ENCODE data around the gene DRC7. TPM values are rescaled to one million over a fixed set of nuclear protein-coding genes. Genes with fewer than 3 reads are reported as not detected.
"Not testable (repeated sequence)": the region's sequence is repeated elsewhere in the genome, so short reads cannot be mapped to it uniquely, and the experiment has no call there.

DRC7 gene
- total and polyA plus RNA-seq, 9 of the 15 experiments (the other 6 are each of a cell fraction or from before 2014, with no cell fraction given): 0.04 to 0.33 (median 0.12) TPM; not detected in 3

GRCh38 chr16:57779836-57780235 lies 85.2 kb downstream of the DRC7 start:
- DNase-seq (ENCODE audit: extremely low read depth in 1 of 4, low spot score in 3 of 4); H3K4me1 ChIP-seq (replicated peaks in 1 of 2; ENCODE audit: control insufficient read depth in 2 of 2, insufficient read depth in 2 of 2, low read length in 2 of 2); H3K79me2 ChIP-seq (ENCODE audit: control insufficient read depth, insufficient read depth, low read length); H3K27me3 ChIP-seq (ENCODE audit: control insufficient read depth in 2 of 2, insufficient read depth in 2 of 2, low read length in 2 of 2); H3K4me2 ChIP-seq (ENCODE audit: insufficient read depth, low read length); H3K4me3 ChIP-seq; H3K9ac ChIP-seq (ENCODE audit: insufficient read depth in 1 of 2, low read depth in 2 of 2, low read length in 2 of 2); ATAC-seq; CTCF ChIA-PET (ENCODE audit: low intra/inter-chr PET ratio); H3K9me3 ChIP-seq (replicated peaks; ENCODE audit: control insufficient read depth, insufficient read depth, low read depth, low read length); BruUV-seq (replicated peaks); H3K9me1 ChIP-seq (ENCODE audit: control insufficient read depth, insufficient read depth, low read length); H3K27ac ChIP-seq (ENCODE audit: extremely low read depth, low read depth, low read length); H4K20me1 ChIP-seq (replicated peaks; ENCODE audit: control insufficient read depth, insufficient read depth, low read length); H2AFZ ChIP-seq (ENCODE audit: low read depth, low read length); intact Hi-C loops (cut with micrococcal nuclease); FAIRE-seq; in situ Hi-C loops (cut with MboI): not testable (repeated sequence)
- H3K36me3 ChIP-seq (ENCODE audit: control insufficient read depth, insufficient read depth, low read length): peaks cover 53% of the 10 kb centered on the region; the same call in 2 of the 3 replicates
- 0 out of 2 replicates have a peak, but pooled peaks have one; percentile 9 for TF ChIP-seq CEBPB (tag; IDR thresholded peaks at IDR 0.05)
- 55% methylated on average over 5 of the region's 5 CpGs for WGBS (ENCODE audit: insufficient coverage, low coverage, missing lambda C conversion rate)
- POLR2A ChIA-PET: interaction anchor here (0.6 kb wide), 3 partner anchors 10 to 39 kb away, joined by 3 read pairs; no protein-coding TSS in a partner anchor

DNA sequence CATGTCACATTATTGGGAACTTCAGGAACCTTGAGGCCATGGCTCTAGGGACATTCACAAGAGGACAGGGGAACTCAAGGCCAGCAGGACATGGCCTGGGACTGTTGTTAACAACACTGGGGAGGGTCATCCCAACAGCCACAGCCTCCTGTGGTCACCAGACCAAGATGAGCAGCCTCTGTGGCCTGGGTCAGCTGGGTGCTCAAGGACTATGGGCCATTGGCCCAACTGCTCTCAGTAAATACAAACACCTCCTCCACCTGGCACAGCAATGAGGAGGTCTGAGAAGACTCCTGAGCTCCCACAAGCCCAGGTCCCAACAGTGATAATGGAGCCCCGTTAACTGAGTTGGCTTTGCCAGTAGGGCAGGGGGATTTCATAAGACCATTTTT lies 86.7 kb downstream of the DRC7 start:
- BruUV-seq (replicated peaks): no TSS peak
- no peak overlapping the region for H2AFZ ChIP-seq (ENCODE audit: low read depth, low read length)
- H3K4me3 ChIP-seq: no peak overlapping the region
- no peak for ATAC-seq
- H3K27me3 ChIP-seq (ENCODE audit: control insufficient read depth in 2 of 2, insufficient read depth in 2 of 2, low read length in 2 of 2): no peaks in the 10 kb centered on the region
- ChIA-PET CTCF (ENCODE audit: low intra/inter-chr PET ratio) (no interaction called here), POLR2A (no interaction called here)
- H3K9me3 ChIP-seq (replicated peaks; ENCODE audit: control insufficient read depth, insufficient read depth, low read depth, low read length): no peaks in the 10 kb centered on the region
- no peaks in the 10 kb centered on the region for H3K4me1 ChIP-seq (replicated peaks in 1 of 2; ENCODE audit: control insufficient read depth in 2 of 2, insufficient read depth in 2 of 2, low read length in 2 of 2)
- FAIRE-seq: no peak
- intact Hi-C loops (cut with micrococcal nuclease): no loop called here
- DNase-seq (ENCODE audit: extremely low read depth in 1 of 4, low spot score in 3 of 4): no peak
- WGBS (ENCODE audit: insufficient coverage, low coverage, missing lambda C conversion rate): 80% methylated on average over 1 of the region's 1 CpG
- H4K20me1 ChIP-seq (replicated peaks; ENCODE audit: control insufficient read depth, insufficient read depth, low read length): no peaks in the 10 kb centered on the region
- no peaks in the 10 kb centered on the region for H3K9me1 ChIP-seq (ENCODE audit: control insufficient read depth, insufficient read depth, low read length)
- H3K36me3 ChIP-seq (ENCODE audit: control insufficient read depth, insufficient read depth, low read length): peaks cover 52% of the 10 kb centered on the region; the same call in 2 of the 3 replicates
- H3K27ac ChIP-seq (ENCODE audit: extremely low read depth, low read depth, low read length): no peak overlapping the region
- no peak overlapping the region for H3K4me2 ChIP-seq (ENCODE audit: insufficient read depth, low read length)
- no peaks in the 10 kb centered on the region for H3K79me2 ChIP-seq (ENCODE audit: control insufficient read depth, insufficient read depth, low read length)
- in situ Hi-C loops (cut with MboI): no loop called here
- H3K9ac ChIP-seq (ENCODE audit: insufficient read depth in 1 of 2, low read depth in 2 of 2, low read length in 2 of 2): no peak overlapping the region
- TF ChIP-seq GATA2 (CRISPR knock-in tag; IDR thresholded peaks at IDR 0.05) (no peak), CEBPG (CRISPR knock-in tag; IDR thresholded peaks at IDR 0.05) (no peak), CEBPG (tag; conservative IDR thresholded peaks at IDR 0.05 in 1 of 2, IDR thresholded peaks at IDR 0.05 in 1 of 2) (no peak), ZNF395 (CRISPR knock-in tag; IDR thresholded peaks at IDR 0.05) (no peak), ZNF561 (CRISPR knock-in tag; conservative IDR thresholded peaks at IDR 0.05) (no peak), DNMT1 (IDR thresholded peaks at IDR 0.05) (no peak), PRDM10 (IDR thresholded peaks at IDR 0.05; ENCODE audit: partially characterized antibody) (no peak), FOXA1 (IDR thresholded peaks at IDR 0.05; ENCODE audit: borderline replicate concordance) (no peak), RBBP5 (IDR thresholded peaks at IDR 0.05; ENCODE audit: borderline replicate concordance, insufficient read depth, low read length, poor library complexity, severe bottlenecking) (no peak), POU5F1 (IDR thresholded peaks at IDR 0.05; ENCODE audit: borderline replicate concordance, low read depth, low read length, partially characterized antibody) (no peak)
